ENCODE measurements around the gene RHEBL1. TPM values are rescaled to one million over a fixed set of nuclear protein-coding genes. Genes with fewer than 3 reads are reported as not detected.

Gene RHEBL1
- total and polyA plus RNA-seq, 2 of the 8 experiments (the other 6 are each of a cell fraction or from before 2014, with no cell fraction given): 7.5 to 9.4 TPM

- no peaks in the 10 kb centered on the region for H4K20me1 ChIP-seq (replicated peaks in 1 of 2; ENCODE audit: control insufficient read depth in 1 of 2, insufficient read depth in 2 of 2, low read length in 2 of 2)
- no peak overlapping the region for H2BK15ac ChIP-seq (ENCODE audit: low read length)
- H2BK20ac ChIP-seq (ENCODE audit: low read length): no peak overlapping the region
- H3K79me2 ChIP-seq (ENCODE audit: control insufficient read depth in 1 of 2, insufficient read depth in 2 of 2, low read length in 2 of 2): no peaks in the 10 kb centered on the region
- H3K4me3 ChIP-seq (ENCODE audit: extremely low read depth in 1 of 4, insufficient read depth in 2 of 4, low read depth in 3 of 4, low read length in 4 of 4): no peak overlapping the region
- no peak overlapping the region for H3K56ac ChIP-seq (replicated peaks; ENCODE audit: insufficient read length, low read depth, low read length)
- H3K4me1 ChIP-seq (replicated peaks in 1 of 4; ENCODE audit: control insufficient read depth in 3 of 4, insufficient read depth in 4 of 4, low read length in 3 of 4): peaks cover 2 to 6% (median 4%) of the 10 kb centered on the region in 4 experiments; a peak in 5 of 7 replicates
- DNase-seq (ENCODE audit: low read depth in 1 of 2, low spot score in 2 of 2): no peak
- H2BK5ac ChIP-seq (ENCODE audit: low read depth, low read length): no peak overlapping the region
- no peak overlapping the region for H3K9ac ChIP-seq (replicated peaks in 1 of 4; ENCODE audit: extremely low read depth in 1 of 4, low read depth in 3 of 4, low read length in 3 of 4)
- H4K91ac ChIP-seq (replicated peaks; ENCODE audit: insufficient read length, low read length): no peak overlapping the region
- no peak overlapping the region for H2AK5ac ChIP-seq (ENCODE audit: low read depth, low read length)
- ChIA-PET CTCF (ENCODE audit: partially characterized antibody) (interaction anchor here (0.6 to 10.0 kb wide), 9 partner anchors 10 to 54 kb away, joined by 3 to 129 read pairs (median 28); partner anchors contain the start of gene DHH), POLR2A (ENCODE audit: partially characterized antibody) (interaction anchor here (0.6 to 4.6 kb wide), 8 partner anchors 9 to 128 kb away, joined by 3 to 32 read pairs (median 3); partner anchors contain the start of genes DHH and TUBA1B)
- no peak overlapping the region for H4K5ac ChIP-seq (ENCODE audit: insufficient read length, low read depth, low read length)
- FAIRE-seq: no peak
- no peak overlapping the region for H3K14ac ChIP-seq (ENCODE audit: insufficient read length)
- no peak overlapping the region for H3K4ac ChIP-seq (replicated peaks; ENCODE audit: insufficient read length, low read depth, low read length)
- H2BK120ac ChIP-seq (replicated peaks; ENCODE audit: low read depth, low read length): no peak overlapping the region
- H3K23me2 ChIP-seq (ENCODE audit: low read depth, low read length): peaks cover 13% of the 10 kb centered on the region
- no peak overlapping the region for H3K4me2 ChIP-seq (ENCODE audit: insufficient read depth in 1 of 2, low read depth in 2 of 2, low read length in 2 of 2)
- no peak overlapping the region for H2BK12ac ChIP-seq (ENCODE audit: low read depth, low read length)
- H3K27ac ChIP-seq (ENCODE audit: low read depth, low read length): no peak overlapping the region
- no peak overlapping the region for H3K18ac ChIP-seq (ENCODE audit: extremely low read depth, low read length)
- H4K8ac ChIP-seq (ENCODE audit: extremely low read depth, insufficient read depth, low read length): no peak overlapping the region
- H3K27me3 ChIP-seq (replicated peaks in 1 of 4; ENCODE audit: control insufficient read depth in 3 of 4, extremely low read depth in 1 of 4, insufficient read depth in 3 of 4, low read length in 3 of 4): peaks cover 0 to 8% (median 3%) of the 10 kb centered on the region in 4 experiments; a peak in 5 of 7 replicates
- H2AFZ ChIP-seq (ENCODE audit: low read length): no peak overlapping the region
- no peaks in the 10 kb centered on the region for H3K36me3 ChIP-seq (ENCODE audit: control insufficient read depth in 2 of 4, insufficient read depth in 4 of 4, low read length in 3 of 4)
- 59% methylated on average over 4 of the region's 4 CpGs; no CpG with 5 or more reads in 1 of the 2 experiments for WGBS, 2 experiments (ENCODE audit: extremely low coverage in 1 of 2, insufficient coverage in 1 of 2, insufficient read length in 1 of 2, insufficient replicate concordance in 2 of 2, low coverage in 1 of 2, low lambda C conversion rate in 2 of 2, missing lambda C conversion rate in 1 of 2)
- TF ChIP-seq TEAD4 (IDR thresholded peaks at IDR 0.05; ENCODE audit: low read depth, low read length) (0 out of 2 replicates have a peak, but pooled peaks have one; percentile 38), BACH1 (IDR thresholded peaks at IDR 0.05; ENCODE audit: low read length) (no peak)
- no peak overlapping the region for H3K23ac ChIP-seq (ENCODE audit: insufficient read length)
- H3K9me3 ChIP-seq (ENCODE audit: insufficient read depth in 2 of 2, low read depth in 1 of 2, low read length in 1 of 2): no peaks in the 10 kb centered on the region
- H3K79me1 ChIP-seq (ENCODE audit: low read depth, low read length): no peaks in the 10 kb centered on the region
These were observed 3.7 kb downstream of the RHEBL1 start for GRCh38 chr12:49066120-49066519.

Data from H1 (cell line).